Activated CD4-positive, alpha-beta T cell treated with anti-CD3 and anti-CD28 coated beads, Interleukin-2, amount 10 ng/mL, durations not matched to agents 24 days and 14 days (primary cell): ENCODE measurements around the gene SRGAP1. TPM values are rescaled to one million over a fixed set of nuclear protein-coding genes. Genes with fewer than 3 reads are reported as not detected.

Source experiments
- DNase-seq: peaks from one replicate; pipeline ENCODE4 v3.0.0; 2022
- H3K27ac Mint-ChIP-seq: one replicate; pipeline ENCODE4 v1.8.0; 2022; ENCODE audit warnings: mild to moderate bottlenecking, mixed read lengths
- H3K27me3 Mint-ChIP-seq: one replicate; pipeline ENCODE4 v1.8.0; 2022; ENCODE audit warnings: mixed read lengths
- H3K36me3 Mint-ChIP-seq: one replicate; pipeline ENCODE4 v1.8.0; 2022; ENCODE audit warnings: low read depth, mild to moderate bottlenecking, mixed read lengths
- H3K4me1 Mint-ChIP-seq: one replicate; pipeline ENCODE4 v1.8.0; 2021; ENCODE audit warnings: mixed read lengths
- H3K4me3 Mint-ChIP-seq: one replicate; pipeline ENCODE4 v1.8.0; 2022; ENCODE audit warnings: mild to moderate bottlenecking, moderate library complexity, mixed read lengths
- H3K9me3 Mint-ChIP-seq: one replicate; pipeline ENCODE4 v1.8.0; 2021; ENCODE audit warnings: mixed read lengths
- intact Hi-C: fragments of 100-400 bp; cut with micrococcal nuclease; formaldehyde crosslinking; loops from one replicate; pipeline ENCODE4 v1.15.1; 2023
- total RNA-seq: library from RNA; stranded (reverse); gene quantifications from 2 replicates; pipeline ENCODE4 v1.2.3, GENCODE V29; 2022

Gene SRGAP1
- total RNA-seq, 1 donor from 2014 or later = 0.16 TPM

DNA sequence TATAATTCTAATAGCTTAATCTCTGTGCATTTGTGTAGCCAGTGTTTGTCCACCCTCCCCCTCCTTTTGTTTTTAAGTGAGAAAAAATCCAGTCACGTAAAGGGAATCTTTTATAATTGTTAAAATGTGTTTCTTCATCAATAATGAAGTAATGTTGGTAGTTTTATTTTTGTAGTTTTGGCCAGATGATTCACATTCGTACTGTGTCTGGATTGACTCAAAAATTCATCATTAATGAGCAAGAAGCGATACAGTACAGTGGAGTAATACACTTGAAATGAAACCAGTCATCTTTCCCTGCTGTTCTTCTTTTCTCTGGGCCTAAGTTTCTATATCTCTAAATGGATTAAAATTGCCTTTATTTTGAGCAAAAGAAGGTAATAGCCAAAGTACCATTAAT, 86.5 kb downstream of the SRGAP1 start:
- H3K36me3 Mint-ChIP-seq = no peaks in the 10 kb centered on the region
- no peak overlapping the region for H3K27ac Mint-ChIP-seq
- no peaks in the 10 kb centered on the region for H3K9me3 Mint-ChIP-seq
- H3K4me1 Mint-ChIP-seq = no peaks in the 10 kb centered on the region
- intact Hi-C loops = no loop called here
- DNase-seq = no peak
- no peak overlapping the region for H3K4me3 Mint-ChIP-seq
- H3K27me3 Mint-ChIP-seq = peaks cover 2% of the 10 kb centered on the region

DNA sequence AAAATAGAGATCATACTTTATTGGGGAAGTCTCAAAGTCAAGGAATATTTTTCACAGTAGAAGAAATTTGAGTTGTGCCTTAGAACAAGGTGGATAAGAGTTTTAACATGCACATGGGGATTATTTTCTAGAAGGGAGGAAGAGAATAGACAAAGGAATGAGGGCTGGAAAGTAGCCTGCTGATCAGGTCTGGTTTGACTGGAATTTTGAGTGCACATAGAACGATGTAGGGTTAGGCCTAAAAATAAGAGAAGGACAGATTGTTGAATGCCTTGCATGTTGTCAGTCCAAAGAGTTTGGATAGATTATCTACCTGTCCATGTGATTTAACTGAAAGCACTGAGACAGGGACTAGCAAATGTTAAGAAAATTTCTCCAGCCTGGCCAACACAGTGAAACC, 87.2 kb downstream of the SRGAP1 start:
- Mint-ChIP-seq H3K27ac (no peak overlapping the region), H3K36me3 (no peaks in the 10 kb centered on the region), H3K27me3 (peaks cover 2% of the 10 kb centered on the region), H3K9me3 (no peaks in the 10 kb centered on the region), H3K4me3 (no peak overlapping the region), H3K4me1 (no peaks in the 10 kb centered on the region)
- DNase-seq = no peak
- intact Hi-C loops = no loop called here

DNA sequence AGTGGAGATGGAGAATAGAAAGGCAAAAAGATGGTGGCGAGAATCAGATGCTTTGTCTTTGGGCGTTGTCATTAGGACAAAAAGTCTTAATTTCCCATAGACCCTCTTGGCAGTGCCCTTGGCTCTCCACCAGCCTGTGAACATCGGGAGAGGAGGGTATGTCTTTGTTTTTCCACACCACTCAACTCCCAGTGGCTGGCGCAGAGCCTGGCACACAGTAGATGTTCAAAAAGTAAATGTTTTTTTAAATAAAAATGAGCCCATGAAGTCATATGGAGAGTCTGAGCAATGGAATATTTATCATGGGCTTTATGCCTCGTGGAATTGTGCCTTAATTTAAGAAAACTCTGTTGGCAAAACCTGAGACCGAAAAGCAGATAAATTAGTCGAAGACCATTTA, 90.4 kb downstream of the SRGAP1 start:
- H3K4me1 Mint-ChIP-seq = no peaks in the 10 kb centered on the region
- DNase-seq = no peak
- H3K4me3 Mint-ChIP-seq = no peak overlapping the region
- H3K27me3 Mint-ChIP-seq = peaks cover 2% of the 10 kb centered on the region
- no peak overlapping the region for H3K27ac Mint-ChIP-seq
- H3K9me3 Mint-ChIP-seq = no peaks in the 10 kb centered on the region
- intact Hi-C loops = no loop called here
- no peaks in the 10 kb centered on the region for H3K36me3 Mint-ChIP-seq

- no peak overlapping the region for H3K27ac Mint-ChIP-seq
- H3K4me3 Mint-ChIP-seq = no peak overlapping the region
- peaks cover 2% of the 10 kb centered on the region for H3K27me3 Mint-ChIP-seq
- no peak for DNase-seq
- H3K4me1 Mint-ChIP-seq = no peaks in the 10 kb centered on the region
- intact Hi-C loops = no loop called here
- H3K36me3 Mint-ChIP-seq = no peaks in the 10 kb centered on the region
- no peaks in the 10 kb centered on the region for H3K9me3 Mint-ChIP-seq
Observed at GRCh38 chr12:63935361-63935760, 90.9 kb downstream of the SRGAP1 start.

DNA sequence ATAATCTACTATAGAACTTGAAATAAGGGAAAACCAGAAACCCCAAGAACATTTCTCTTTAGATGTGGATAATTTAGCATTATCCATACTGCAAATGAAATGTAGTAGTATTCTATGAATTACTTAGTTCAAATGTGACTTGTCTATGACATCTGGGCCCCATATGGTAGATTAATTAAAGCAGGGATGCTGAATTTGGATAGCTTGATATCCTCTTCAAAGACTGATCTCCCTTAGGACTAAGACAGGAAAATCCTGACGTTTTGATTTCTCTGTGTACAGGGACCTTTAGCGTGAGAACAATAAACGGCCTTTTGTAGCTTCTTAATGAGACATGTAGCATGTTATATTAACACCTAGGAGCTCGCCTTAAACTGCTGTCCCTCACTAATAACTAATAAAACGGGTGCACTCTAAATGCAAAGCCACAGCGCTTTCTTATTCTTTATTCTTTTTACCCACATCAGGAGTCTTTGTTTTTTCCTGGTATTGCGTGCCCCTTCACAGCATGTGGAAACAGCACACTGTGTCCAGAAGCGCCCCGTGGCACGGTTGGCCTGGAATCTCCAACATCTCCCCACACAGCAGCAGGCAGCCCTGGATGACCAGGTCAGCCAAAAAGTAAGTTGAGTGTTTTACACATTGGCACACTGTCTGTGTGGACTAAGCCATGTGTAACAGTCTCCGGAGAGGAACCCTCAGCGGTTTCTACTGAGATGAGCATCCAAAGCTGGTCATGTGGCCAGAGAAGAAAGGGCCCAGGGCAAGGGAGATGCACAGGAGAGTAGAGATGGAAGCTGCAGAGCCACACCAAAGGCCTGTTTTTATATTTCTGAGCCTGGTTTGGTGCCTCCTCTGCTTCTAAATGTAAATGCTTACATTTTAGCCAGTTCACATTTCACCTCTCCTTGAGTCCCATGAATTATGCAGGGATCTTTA, 93.1 kb downstream of the SRGAP1 start:
- intact Hi-C loops = no loop called here
- Mint-ChIP-seq H3K9me3 (no peaks in the 10 kb centered on the region), H3K27ac (no peak overlapping the region), H3K27me3 (peaks cover 2% of the 10 kb centered on the region), H3K36me3 (no peaks in the 10 kb centered on the region), H3K4me1 (no peaks in the 10 kb centered on the region), H3K4me3 (no peak overlapping the region)
- no peak for DNase-seq

GRCh38 chr12:63940310-63941005, 96.0 kb downstream of the SRGAP1 start:
- no peaks in the 10 kb centered on the region for H3K36me3 Mint-ChIP-seq
- no peak overlapping the region for H3K4me3 Mint-ChIP-seq
- no peak for DNase-seq
- no peaks in the 10 kb centered on the region for H3K27me3 Mint-ChIP-seq
- no peaks in the 10 kb centered on the region for H3K4me1 Mint-ChIP-seq
- no peaks in the 10 kb centered on the region for H3K9me3 Mint-ChIP-seq
- no peak overlapping the region for H3K27ac Mint-ChIP-seq
- intact Hi-C loops = no loop called here

DNA sequence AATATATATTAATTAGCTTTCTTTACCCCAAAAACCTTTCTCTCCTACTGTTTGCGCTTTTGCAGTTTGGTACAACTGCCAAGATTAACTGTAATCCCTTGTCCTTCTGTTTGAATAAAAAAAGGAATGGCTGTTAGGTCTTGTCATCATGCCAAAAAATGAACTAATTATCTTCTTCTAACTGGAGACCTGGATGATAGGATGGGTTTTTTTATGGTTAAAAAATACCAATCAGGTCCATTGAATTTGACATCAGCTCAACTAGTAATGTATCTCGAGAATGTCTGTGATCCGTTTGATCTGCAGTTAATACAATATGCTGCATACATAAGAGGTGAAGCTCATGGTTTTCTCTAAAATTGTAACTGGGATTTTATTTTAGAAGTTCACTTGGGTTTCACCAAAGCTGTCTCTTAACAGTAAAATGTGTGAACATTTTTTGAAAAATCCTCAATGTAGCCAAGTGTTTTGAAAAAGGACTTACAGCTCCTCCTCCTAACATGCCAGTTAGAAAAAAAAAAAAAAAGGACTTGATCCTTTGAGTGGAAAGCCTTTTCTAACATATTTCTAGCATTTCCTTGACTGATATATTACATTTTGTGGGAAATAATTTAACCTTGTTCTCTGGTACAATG, 96.8 kb downstream of the SRGAP1 start:
- Mint-ChIP-seq H3K27ac (no peak overlapping the region), H3K4me1 (no peaks in the 10 kb centered on the region), H3K27me3 (no peaks in the 10 kb centered on the region), H3K4me3 (no peak overlapping the region), H3K36me3 (no peaks in the 10 kb centered on the region), H3K9me3 (no peaks in the 10 kb centered on the region)
- intact Hi-C loops = no loop called here
- no peak for DNase-seq

DNA sequence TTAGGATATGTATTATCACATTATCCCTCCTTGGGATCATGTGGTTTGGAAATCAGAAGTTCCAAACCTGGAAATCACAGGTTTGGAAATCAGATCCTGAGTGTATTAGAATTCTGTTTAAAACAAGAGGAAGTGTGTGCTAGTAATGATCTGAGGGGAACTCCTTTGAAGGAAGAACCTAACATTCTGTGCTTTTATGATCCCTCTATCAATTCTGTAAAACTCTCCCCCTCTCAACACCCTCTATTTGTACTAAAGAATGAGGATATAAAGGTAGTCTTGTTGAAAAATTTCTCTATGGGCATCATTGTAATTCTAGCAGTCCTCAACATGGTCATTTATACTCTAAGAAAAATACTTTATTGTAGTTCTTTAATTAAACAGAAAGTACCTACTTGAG, 97.4 kb downstream of the SRGAP1 start:
- no peaks in the 10 kb centered on the region for H3K9me3 Mint-ChIP-seq
- no peaks in the 10 kb centered on the region for H3K27me3 Mint-ChIP-seq
- no peak overlapping the region for H3K27ac Mint-ChIP-seq
- no peak overlapping the region for H3K4me3 Mint-ChIP-seq
- H3K36me3 Mint-ChIP-seq = no peaks in the 10 kb centered on the region
- DNase-seq = no peak
- H3K4me1 Mint-ChIP-seq = no peaks in the 10 kb centered on the region
- intact Hi-C loops = no loop called here

- H3K27me3 Mint-ChIP-seq = no peaks in the 10 kb centered on the region
- no peaks in the 10 kb centered on the region for H3K36me3 Mint-ChIP-seq
- DNase-seq = no peak
- intact Hi-C loops = no loop called here
- H3K9me3 Mint-ChIP-seq = no peaks in the 10 kb centered on the region
- H3K4me3 Mint-ChIP-seq = no peak overlapping the region
- no peaks in the 10 kb centered on the region for H3K4me1 Mint-ChIP-seq
- no peak overlapping the region for H3K27ac Mint-ChIP-seq
Observed at GRCh38 chr12:63942464-63943241, 98.2 kb downstream of the SRGAP1 start.

GRCh38 chr12:63944034-63944579, 99.6 kb downstream of the SRGAP1 start:
- intact Hi-C loops = no loop called here
- no peaks in the 10 kb centered on the region for H3K36me3 Mint-ChIP-seq
- no peak overlapping the region for H3K27ac Mint-ChIP-seq
- H3K27me3 Mint-ChIP-seq = no peaks in the 10 kb centered on the region
- H3K9me3 Mint-ChIP-seq = no peaks in the 10 kb centered on the region
- H3K4me3 Mint-ChIP-seq = no peak overlapping the region
- no peaks in the 10 kb centered on the region for H3K4me1 Mint-ChIP-seq
- DNase-seq = no peak

- H3K4me3 Mint-ChIP-seq = no peak overlapping the region
- intact Hi-C loops = no loop called here
Observed at GRCh38 chr12:63944586-63945228, 100.2 kb downstream of the SRGAP1 start.

GRCh38 chr12:63945777-63946176, 101.3 kb downstream of the SRGAP1 start:
- H3K9me3 Mint-ChIP-seq = no peaks in the 10 kb centered on the region
- no peaks in the 10 kb centered on the region for H3K36me3 Mint-ChIP-seq
- intact Hi-C loops = no loop called here

More at GRCh38 chr12:63944586-63945228, 100.2 kb downstream of the SRGAP1 start:
- no peak overlapping the region for H3K27ac Mint-ChIP-seq
- H3K9me3 Mint-ChIP-seq = no peaks in the 10 kb centered on the region
- no peak for DNase-seq
- no peaks in the 10 kb centered on the region for H3K27me3 Mint-ChIP-seq
- H3K4me1 Mint-ChIP-seq = no peaks in the 10 kb centered on the region
- H3K36me3 Mint-ChIP-seq = no peaks in the 10 kb centered on the region

GRCh38 chr12:63948211-63948610, 103.7 kb downstream of the SRGAP1 start:
- H3K9me3 Mint-ChIP-seq = no peaks in the 10 kb centered on the region
- no peaks in the 10 kb centered on the region for H3K36me3 Mint-ChIP-seq
- H3K4me1 Mint-ChIP-seq = no peaks in the 10 kb centered on the region
- H3K4me3 Mint-ChIP-seq = no peak overlapping the region
- no peaks in the 10 kb centered on the region for H3K27me3 Mint-ChIP-seq
- no peak overlapping the region for H3K27ac Mint-ChIP-seq
- DNase-seq = no peak
- intact Hi-C loops = no loop called here

More at GRCh38 chr12:63945777-63946176, 101.3 kb downstream of the SRGAP1 start:
- H3K4me3 Mint-ChIP-seq = no peak overlapping the region
- H3K27me3 Mint-ChIP-seq = no peaks in the 10 kb centered on the region
- H3K27ac Mint-ChIP-seq = no peak overlapping the region
- no peak for DNase-seq
- H3K4me1 Mint-ChIP-seq = no peaks in the 10 kb centered on the region
